Limb (tissue), 2 donors: ENCODE results near the gene GLT1D1.

ENCODE experiments used
- DNase-seq, 2 donors: peaks; one replicate each; pipeline ENCODE4 v3.0.0-alpha.2; 2016; ENCODE audit errors: extremely low spot score in 2 of 2

The GLT1D1 gene

DNA sequence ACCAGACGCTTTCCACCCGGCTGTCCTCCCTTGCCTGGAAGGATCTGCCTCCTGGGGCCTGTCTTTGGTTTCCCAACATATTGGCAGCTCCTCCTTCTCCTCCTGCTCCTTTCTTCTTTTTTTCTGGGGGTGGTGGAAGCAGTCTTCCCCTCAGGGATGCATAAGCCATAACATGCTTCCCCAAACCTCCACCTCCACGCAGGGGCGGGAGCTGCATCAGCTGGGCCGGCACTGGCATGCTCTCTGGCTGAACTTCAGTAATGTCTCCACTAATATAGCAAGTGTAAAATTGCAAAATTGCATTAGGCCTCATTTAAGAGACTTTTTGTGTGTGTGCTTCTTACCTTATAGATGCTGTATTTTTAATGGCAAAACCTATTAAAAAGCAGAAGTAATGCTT lies 58.6 kb downstream of the GLT1D1 start:
- no peak for DNase-seq

DNA sequence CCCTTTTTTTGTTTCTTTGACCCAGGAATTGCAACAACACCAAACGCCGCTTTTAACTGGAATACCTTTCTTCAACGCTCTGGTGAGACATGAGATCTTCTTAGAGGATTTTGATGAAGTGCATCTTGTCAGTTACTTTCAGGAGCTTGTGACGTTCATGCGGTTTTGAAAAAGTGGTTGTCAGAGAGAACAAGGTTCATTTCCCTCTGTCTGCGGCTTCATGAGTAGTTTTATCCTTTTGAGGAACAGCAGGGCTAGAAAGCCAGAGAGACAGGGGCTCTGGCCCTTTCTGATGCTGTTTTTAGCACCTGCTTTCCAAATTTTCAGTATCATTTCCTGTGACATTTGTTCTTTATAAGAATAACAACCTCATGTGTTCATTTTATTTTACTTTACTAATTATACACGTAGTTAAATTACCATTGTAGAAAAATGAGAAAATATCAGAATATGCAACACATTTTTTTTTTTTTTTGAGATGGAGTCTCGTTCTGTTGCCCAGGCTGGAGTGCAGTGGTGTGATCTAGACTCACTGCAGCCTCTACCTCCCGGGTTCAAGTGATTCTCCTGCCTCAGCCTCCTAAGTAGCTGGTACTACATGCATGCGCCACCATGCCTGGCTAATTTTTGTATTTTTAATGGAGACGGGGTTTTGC lies 61.8 kb downstream of the GLT1D1 start:
- no peak for DNase-seq

GRCh38 chr12:128916425-128916824 lies 63.1 kb downstream of the GLT1D1 start:
- no peak for DNase-seq

DNA sequence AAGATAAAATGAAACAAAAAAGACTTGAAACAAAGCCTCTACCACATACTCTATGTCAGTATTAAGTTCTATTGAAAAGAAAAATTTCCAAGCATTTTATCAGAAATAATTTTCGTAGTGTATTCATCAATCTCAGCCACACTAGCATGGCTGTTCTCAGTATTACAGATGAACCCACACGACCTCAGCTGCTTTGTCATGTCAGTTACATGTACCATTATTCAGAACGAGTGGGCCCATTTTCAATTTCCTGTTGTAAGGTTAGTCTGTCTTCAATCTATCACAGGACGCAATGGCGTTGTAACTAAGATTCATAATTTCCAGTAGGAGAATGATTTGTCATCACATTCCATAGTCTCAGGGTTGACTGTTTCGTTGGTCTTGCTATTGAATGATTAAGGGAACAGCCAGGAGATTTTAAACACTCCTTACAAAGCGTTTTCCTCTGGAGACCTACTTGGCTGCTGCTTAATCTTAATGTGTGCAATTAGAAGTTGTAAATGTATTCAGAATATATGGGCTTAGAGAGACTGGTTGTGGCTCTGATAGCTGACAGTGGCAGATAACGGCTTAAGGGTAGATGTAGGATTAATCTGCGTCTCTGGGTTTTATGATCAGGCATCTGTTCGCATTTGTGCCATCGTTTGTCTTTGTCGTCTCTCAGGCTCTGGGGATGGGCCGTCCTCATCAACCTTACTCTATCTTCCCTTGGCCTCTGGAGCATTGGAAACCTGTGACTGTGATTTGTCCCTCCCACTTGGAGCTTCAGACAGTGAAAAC lies 65.4 kb downstream of the GLT1D1 start:
- DNase-seq, result no peak

- DNase-seq, result no peak
Observed at GRCh38 chr12:128920468-128920867, 67.2 kb downstream of the GLT1D1 start.

- no peak for DNase-seq
Observed at GRCh38 chr12:128928361-128928760, 75.1 kb downstream of the GLT1D1 start.

DNA sequence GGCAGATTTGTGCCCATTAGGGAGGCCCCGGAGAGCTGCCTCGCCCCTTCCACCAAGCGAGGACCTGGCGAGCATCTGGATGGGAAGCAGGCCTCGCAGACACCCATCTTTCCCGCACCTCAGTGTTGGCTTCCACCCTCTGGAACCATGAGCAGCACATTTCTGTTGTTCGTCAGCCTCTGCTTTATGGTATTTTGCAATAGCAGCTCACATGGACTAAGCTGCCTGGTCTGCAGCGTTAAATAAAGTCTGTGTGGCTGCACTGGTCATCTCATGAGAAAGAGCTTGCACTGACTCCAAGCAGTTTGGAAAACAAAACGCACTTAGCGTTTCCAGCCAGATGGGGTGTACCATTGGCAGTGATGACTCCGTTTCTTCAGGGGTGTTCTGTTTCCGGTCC lies 75.8 kb downstream of the GLT1D1 start:
- no peak for DNase-seq

- no peak for DNase-seq
Observed at GRCh38 chr12:128930606-128931005, 77.3 kb downstream of the GLT1D1 start.

DNA sequence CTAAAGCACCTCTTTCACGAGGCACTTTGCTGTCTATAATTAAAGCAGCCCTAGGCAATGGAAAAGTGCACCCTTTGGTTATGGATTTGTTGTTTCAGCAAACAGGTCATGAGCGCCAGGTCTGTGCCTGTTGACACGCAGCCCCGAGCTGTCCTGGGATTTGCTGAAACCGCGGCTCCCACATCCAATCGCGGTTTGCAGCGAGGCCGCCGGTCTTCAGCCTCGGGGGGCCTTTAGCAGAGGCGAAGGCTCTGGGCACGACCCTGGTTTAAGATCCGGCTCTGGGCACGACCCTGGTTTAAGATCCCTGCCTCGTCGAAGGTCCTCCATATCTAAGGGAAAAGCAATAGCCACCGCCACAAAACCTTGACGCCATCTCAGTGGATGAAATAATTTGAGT lies 79.2 kb downstream of the GLT1D1 start:
- DNase-seq, result no peak

DNA sequence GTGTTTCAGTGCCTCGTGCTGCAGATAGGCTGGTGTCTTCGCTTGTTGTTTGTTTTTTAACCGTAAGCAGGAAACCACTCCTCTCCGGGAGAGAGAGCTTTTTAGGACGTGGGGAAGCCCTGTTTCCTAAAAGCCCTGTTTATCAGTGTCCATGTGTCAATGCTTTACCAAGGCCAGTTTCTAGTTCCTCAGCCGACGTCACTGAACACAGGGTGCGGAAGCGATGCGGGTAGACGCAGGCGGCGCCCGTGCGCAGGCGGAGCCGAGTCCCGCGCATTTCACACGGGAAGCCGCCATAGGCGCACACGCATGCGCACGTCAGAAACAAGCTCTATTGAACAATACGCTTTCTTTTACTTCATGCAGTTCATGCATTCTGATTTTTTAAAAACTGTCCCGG lies 79.8 kb downstream of the GLT1D1 start:
- DNase-seq, result no peak

- no peak for DNase-seq
Observed at GRCh38 chr12:128933926-128934325, 80.6 kb downstream of the GLT1D1 start.

DNA sequence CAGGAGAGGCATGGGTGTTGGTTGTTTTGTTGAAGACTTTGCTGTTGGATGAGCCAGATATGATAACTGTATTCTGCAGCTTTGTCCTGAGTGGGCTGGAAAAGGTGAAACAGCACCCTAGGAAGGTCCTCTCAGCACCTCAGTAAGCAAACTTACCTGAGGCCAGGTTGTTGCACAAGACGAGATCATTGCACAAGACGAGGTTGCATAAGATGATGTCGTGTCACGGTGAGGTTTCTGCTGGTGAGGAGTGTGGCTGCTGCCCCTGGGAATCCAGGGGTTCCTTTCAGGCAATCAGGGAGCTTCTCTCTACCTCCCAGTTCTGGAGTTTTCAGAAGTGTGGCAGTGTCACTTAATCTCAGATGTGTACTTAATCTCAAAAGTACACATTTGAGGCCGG lies 85.6 kb downstream of the GLT1D1 start:
- DNase-seq, result no peak

DNA sequence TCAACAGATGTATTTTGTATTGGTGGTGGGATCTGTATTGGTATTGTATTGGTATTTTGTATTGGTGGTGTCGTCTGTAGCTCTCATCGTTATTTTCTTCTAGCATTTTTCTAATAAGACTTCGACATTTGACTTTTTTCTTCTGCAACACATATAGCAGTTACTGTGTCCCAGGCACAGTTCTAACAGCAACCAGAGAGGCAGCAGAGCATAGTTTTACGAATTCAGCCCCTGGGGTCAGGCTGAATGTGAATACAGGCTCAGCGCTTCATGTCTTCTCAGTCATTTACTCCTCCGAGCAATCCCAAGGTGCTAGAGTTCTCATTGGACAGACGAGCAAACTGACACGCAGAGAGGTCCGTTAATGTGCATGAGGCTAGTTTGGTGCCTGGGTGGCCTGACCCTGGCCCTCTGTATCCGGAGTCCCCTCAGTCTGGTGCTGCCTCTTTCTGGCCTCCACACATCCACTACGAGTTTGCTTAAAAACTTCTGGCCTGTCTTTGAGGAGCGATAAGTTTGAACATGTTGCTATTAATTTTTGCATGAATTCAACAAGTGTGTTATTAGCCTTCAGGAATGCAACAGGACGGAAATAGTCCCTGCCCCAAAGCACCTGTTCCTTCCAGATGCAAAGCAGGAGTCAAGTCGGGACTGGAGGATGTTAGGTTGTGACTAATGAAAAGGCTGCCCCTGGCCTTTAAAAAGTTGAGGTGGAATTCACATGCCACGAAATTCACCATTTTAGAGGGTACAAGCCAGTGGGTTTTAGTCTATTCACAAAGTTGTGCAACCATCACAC lies 87.0 kb downstream of the GLT1D1 start:
- DNase-seq, result no peak

DNA sequence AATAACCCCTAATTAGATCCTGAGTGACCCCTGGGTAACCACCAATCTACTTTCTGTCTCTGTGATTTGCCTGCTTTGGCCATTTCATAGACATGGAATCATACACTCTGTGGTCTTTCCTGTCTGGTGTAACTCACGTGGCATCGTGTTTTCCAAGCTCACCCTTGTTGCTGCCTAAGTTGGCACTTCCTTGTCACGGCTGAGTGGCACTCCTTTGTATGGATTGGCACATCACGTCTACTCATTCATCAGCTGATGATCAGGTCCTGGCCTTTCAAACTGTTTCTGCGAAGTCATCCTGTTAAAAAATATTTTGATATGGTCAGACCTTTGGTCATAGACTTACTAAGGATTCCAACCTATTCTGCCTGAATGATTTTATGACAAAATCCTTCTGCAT lies 87.7 kb downstream of the GLT1D1 start:
- DNase-seq, result no peak

DNA sequence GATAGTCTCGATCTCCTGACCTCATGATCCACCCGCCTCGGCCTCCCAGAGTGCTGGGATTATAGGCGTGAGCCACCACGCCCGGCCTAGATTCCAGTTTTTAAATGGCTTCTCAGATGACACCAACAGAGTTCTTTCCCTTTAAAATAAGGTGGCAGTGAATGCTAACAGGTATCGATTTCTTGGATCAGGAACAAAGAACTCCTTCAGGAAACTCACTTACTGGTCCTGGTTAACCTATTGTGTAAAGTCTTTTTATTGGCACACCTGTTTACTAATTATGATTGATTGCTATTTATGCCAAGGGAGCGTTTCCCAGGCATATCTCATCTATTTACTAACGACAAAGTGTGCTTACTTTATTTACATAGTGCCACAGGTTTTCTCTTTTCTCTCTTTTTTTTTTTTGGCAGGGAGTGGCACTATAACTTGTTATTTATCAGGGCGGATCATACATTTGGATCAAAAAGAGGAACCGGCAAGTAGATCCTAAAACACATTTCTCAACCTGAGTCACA lies 89.7 kb downstream of the GLT1D1 start:
- DNase-seq, result no peak

DNA sequence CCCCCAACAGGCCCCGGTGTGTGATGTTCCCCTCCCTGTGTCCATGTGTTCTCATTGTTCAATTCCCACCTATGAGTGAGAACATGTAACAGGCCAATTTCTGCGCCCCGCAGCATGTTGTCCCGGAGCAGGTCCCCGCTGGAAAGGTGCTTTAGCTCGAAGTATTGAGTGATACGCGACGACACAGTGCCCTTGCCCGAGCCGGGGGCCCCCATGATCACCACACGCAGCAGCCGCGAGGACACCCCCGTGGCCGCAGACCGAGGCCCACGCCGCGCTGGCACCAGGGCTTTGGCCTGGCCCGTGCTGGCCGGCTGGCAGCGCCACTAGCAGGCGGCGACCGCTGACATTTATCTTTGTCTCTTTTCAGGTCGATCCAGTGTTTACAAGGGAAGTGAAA lies 91.7 kb downstream of the GLT1D1 start:
- no peak for DNase-seq

GRCh38 chr12:128947209-128947608 lies 93.9 kb downstream of the GLT1D1 start:
- no peak for DNase-seq

DNA sequence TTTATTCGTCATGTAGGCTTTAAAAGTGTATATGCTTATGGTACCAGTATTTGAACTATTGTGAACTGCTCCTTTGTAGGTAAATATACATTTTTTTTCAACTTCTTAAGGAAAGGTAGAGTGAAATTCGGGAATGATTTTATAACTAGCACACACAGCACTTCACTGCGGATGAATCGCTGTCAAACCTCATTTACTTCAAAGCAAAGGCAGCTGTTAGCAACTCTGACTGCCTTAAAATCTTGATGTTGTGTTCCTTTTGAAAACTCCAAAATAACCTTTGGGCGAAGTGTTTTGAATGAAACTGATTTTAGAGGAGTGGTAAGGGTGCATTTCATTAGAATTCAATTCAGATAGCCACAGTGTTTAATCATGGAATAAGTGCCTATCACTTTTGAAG lies 95.8 kb downstream of the GLT1D1 start:
- DNase-seq, result no peak

DNA sequence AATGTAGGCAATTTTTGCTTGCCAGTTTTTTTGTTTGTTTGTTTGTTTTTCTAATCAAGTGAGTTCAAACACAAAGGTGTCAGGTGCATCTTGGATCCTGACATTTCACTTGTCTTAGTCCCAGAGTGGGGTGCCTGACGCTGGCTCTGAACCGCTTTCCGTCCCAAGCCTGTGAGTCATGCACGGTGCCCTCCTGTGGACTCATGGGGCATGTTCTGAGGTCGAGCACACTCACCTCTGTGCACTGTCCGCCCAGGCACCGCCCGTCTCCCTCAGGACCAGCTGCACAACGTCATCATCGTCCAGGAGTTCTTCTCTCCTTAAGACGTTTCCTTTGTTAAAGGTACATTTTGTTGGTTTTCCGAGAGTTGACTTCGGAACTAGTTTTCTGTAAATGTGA lies 98.2 kb downstream of the GLT1D1 start:
- no peak for DNase-seq

GRCh38 chr12:128956755-128957154 lies 103.5 kb downstream of the GLT1D1 start:
- DNase-seq, result no peak

GRCh38 chr12:128959901-128960300 lies 106.6 kb downstream of the GLT1D1 start:
- no peak for DNase-seq

DNA sequence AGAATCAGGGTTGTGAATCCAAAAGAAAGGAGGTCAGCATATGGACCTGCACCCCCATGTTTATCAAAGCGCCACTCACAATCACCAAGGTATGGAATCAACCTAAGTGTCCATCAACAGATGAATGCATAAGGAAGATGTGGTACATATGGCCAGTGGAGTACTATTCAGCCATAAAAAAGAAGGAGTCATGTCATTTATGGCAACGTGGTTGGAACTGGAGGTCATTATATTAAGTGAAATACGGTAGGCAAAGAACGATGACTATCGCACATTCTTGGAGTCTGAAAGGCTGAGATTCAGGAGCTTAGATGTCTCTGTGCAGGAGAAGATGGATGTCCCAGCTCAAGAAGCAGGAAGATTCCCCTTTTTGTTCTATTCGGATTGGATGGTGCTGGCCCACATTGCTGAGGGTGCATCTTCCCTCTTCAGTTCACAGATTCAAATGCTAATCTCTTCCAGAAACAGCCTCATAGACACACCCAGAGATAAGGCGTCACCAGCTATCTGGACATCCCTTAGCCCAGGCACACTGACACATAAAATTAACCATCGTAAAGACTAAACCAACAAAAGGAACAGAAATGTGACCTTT lies 108.1 kb downstream of the GLT1D1 start:
- DNase-seq, result no peak
